Measurements from ENCODE around the gene SPDYE3.
A peak's percentile ranks its signal among the peaks of the same experiment; 100 is the strongest.
"Not testable (repeated sequence)": the region's sequence is repeated elsewhere in the genome, so short reads cannot be mapped to it uniquely, and the experiment has no call there.

The SPDYE3 gene

GRCh38 chr7:100352230-100352781 is 44.8 kb downstream of the SPDYE3 start:
- not testable (repeated sequence) for DNase-seq

GRCh38 chr7:100352984-100353684 is 45.6 kb downstream of the SPDYE3 start:
- no peak for DNase-seq

- no peak for DNase-seq
Observed at GRCh38 chr7:100353685-100354330, 46.3 kb downstream of the SPDYE3 start.

GRCh38 chr7:100356416-100357068 is 49.0 kb downstream of the SPDYE3 start:
- no peak for DNase-seq

- no peak for DNase-seq
Observed at GRCh38 chr7:100357131-100357561, 49.6 kb downstream of the SPDYE3 start.

- DNase-seq: no peak
Observed at GRCh38 chr7:100358027-100358856, 50.7 kb downstream of the SPDYE3 start, which contains the start of gene PILRB. Gene PILRB (plus strand): TSS chr7:100358117. CDS start chr7:100358303, 186 bp downstream.

- no peak for DNase-seq
Observed at GRCh38 chr7:100358857-100359212, 51.3 kb downstream of the SPDYE3 start.

GRCh38 chr7:100360135-100360854 is 52.8 kb downstream of the SPDYE3 start:
- no peak for DNase-seq

GRCh38 chr7:100363098-100363497 is 55.6 kb downstream of the SPDYE3 start:
- no peak for DNase-seq

GRCh38 chr7:100363797-100364196 is 56.3 kb downstream of the SPDYE3 start:
- DNase-seq: not testable (repeated sequence)

- DNase-seq: no peak
Observed at GRCh38 chr7:100364480-100364879, 57.0 kb downstream of the SPDYE3 start.

- not testable (repeated sequence) for DNase-seq
Observed at GRCh38 chr7:100365998-100366367, 58.5 kb downstream of the SPDYE3 start.

GRCh38 chr7:100366411-100367250 is 59.1 kb downstream of the SPDYE3 start:
- DNase-seq: no peak

GRCh38 chr7:100367251-100367620 is 59.7 kb downstream of the SPDYE3 start:
- no peak for DNase-seq

- no peak for DNase-seq
Observed at GRCh38 chr7:100367676-100368613, 60.4 kb downstream of the SPDYE3 start.

GRCh38 chr7:100369105-100369504 is 61.6 kb downstream of the SPDYE3 start:
- peak; percentile 66 for DNase-seq

- DNase-seq: no peak
Observed at GRCh38 chr7:100370303-100370702, 62.8 kb downstream of the SPDYE3 start.

- DNase-seq: no peak
Observed at GRCh38 chr7:100370746-100371145, 63.2 kb downstream of the SPDYE3 start.

GRCh38 chr7:100371561-100372171 is 64.2 kb downstream of the SPDYE3 start:
- no peak for DNase-seq

Data from hematopoietic multipotent progenitor cell treated with erythropoietin and hydrocortisone succinate and interleukin-3 and kit ligand, for 8 days (in vitro differentiated cells).